Hematopoietic multipotent progenitor cell treated with erythropoietin and hydrocortisone succinate and interleukin-3 and kit ligand, for 15 days (in vitro differentiated cells): ENCODE measurements around the gene CD99L2.
"Not testable (repeated sequence)": the region's sequence is repeated elsewhere in the genome, so short reads cannot be mapped to it uniquely, and the experiment has no call there.

Source experiments
- DNase-seq: peaks from one replicate; pipeline ENCODE4 v3.0.0-alpha.2; 2015; ENCODE audit warnings: low spot score

Gene CD99L2

DNA sequence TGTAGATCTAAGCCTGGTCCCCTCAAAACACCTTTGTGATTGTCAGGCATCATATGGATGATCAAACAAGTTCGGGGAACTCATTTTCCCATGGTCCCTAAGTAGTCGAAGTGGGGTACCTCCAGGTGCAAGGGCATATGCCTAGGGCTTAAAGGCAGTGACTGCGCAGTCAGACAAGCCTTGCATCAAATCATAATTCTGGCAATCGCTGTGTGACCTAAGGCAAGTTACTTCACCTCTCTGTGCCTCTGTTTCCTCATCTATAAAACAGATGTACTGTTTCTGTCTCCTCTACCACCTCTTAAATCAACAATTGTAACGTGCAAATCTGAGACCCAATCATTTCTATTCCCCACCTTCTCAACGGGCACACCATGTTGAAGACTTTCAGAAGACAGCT is 1.8 kb downstream of the CD99L2 start:
- no peak for DNase-seq

DNA sequence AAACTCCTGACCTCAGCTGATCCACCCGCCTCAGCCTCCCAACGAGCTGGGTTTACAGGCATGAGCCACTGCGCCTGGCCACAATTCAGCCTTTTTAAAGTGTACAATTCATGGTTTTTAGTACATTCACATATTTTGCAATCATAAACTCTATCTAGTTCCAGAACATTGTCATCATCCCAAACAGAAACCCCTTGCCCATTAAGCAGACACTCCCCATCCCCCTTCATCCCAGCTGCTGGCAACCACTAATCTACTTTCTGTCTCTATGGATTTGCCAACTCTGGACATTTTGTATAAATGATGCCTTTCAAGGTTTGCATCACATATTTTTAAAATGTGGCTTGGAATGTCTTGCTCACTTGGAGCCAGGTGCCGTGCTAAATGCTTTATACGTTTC is 4.5 kb downstream of the CD99L2 start:
- DNase-seq = no peak

DNA sequence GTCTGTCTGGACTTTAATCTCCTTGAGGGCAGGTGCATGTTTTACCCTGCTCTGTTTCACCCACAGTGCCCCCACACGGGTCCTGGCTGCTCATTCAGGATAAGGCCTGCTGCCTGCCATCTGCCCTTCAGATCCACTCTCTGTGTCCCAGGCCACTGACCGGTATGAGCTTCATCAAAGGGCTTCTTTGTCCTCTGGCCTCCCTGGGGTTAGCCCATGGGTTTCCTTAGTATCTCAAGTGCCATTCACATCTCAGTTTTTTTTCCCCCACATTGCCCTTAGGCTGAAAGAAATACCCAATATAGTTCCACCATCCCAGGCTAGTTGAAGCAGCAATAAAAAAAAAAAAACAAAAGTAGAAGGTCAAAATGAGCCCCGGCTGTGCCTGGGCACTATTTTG is 9.3 kb downstream of the CD99L2 start:
- DNase-seq = no peak

DNA sequence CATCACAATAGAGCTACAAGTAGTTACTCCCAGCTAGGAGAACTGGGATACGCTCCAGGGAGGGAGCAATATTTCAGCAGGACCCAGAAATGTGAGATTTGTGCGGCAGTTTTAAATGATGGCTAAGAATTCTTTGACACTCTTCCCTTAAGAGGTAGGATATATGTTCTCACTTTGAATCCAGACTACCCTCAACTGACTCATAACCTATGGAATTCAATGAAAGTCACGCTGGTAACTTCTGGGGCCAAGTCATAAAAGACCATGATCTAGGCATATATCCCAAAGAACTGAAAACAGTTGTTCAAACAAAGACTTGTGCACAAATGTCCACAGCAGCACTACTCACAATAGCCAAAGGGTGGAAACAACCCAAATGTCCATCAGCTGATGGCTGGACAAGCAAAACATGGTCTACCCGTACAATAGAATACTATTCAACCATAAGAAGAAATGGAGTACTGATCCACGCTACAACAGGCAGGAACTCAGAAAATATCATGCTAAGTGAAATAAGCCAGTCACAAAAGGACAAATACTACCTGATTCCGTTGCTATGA is 10.5 kb downstream of the CD99L2 start:
- DNase-seq = no peak

GRCh38 chrX:150887268-150887667 is 11.2 kb downstream of the CD99L2 start:
- not testable (repeated sequence) for DNase-seq

- DNase-seq = no peak
These were observed 12.1 kb downstream of the CD99L2 start for GRCh38 chrX:150886381-150886780.

DNA sequence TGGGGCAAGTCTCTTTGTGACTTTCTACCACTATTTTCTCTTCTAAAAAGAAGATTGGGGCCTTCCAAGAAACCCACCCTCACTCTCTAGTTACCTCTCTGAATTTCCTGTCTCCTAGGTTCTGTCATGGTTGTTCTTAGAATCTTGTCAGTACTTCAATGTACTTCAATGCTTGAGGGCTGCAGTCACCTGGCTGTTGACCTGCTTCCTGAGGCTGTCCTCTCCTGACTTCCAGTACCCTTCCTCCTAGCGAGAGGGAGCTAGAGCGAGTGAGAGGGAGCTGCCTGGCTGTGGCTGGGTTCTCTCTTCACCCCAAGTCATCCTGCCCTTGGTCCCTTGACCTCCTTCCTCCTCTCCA is 17.7 kb downstream of the CD99L2 start:
- no peak for DNase-seq

- no peak for DNase-seq
These were observed 18.3 kb downstream of the CD99L2 start for GRCh38 chrX:150879855-150880807.

- not testable (repeated sequence) for DNase-seq
These were observed 22.8 kb downstream of the CD99L2 start for GRCh38 chrX:150875621-150876020.

- no peak for DNase-seq
These were observed 24.0 kb downstream of the CD99L2 start for GRCh38 chrX:150874448-150874847.

DNA sequence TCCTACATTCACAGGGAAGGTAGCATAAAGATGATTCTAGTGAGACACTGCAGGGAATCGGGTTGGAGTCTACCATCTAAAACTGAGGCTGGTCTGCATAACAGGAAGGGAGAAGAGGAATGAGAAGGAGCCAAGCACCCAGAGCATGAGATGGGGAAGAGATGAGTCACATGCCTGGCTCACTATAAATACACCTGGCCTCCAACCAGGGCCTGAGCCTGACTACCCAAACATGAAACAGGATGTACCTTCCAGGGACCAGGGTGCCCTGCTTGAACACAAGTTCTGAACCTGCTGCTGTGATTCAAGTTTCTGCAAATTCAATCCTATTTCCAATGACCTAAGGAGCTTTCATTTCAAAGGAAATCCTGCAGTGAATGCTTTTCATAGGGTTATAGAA is 24.9 kb downstream of the CD99L2 start:
- no peak for DNase-seq

- DNase-seq = no peak
These were observed 25.6 kb downstream of the CD99L2 start for GRCh38 chrX:150872773-150873336.

DNA sequence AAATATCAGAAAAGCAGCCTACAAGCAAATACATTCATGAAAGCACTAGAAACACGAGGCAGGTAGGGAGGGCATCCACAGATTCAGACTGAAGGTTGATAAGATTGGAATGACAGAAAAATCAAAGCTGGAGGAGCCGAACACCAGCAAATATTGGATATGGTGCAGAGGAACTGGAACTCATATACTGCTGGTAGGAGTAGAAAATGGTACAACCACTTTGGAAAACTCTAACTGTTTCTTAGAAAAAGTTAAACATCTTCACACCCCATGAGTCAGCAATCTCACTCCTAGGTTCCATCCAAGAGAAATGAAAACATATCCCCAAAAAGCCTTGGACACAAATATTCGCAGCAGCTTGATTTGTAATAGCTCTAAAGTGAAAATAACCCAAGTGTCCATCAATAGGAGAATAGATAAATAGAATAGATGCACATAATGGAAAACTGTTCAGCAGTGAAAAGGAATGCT is 27.1 kb downstream of the CD99L2 start:
- no peak for DNase-seq

- DNase-seq = no peak
These were observed 27.8 kb downstream of the CD99L2 start for GRCh38 chrX:150870487-150871340.

GRCh38 chrX:150870029-150870428 is 28.4 kb downstream of the CD99L2 start:
- no peak for DNase-seq

- DNase-seq = no peak
These were observed 29.0 kb downstream of the CD99L2 start for GRCh38 chrX:150869450-150869849.

GRCh38 chrX:150868625-150869024 is 29.8 kb downstream of the CD99L2 start:
- DNase-seq = no peak

DNA sequence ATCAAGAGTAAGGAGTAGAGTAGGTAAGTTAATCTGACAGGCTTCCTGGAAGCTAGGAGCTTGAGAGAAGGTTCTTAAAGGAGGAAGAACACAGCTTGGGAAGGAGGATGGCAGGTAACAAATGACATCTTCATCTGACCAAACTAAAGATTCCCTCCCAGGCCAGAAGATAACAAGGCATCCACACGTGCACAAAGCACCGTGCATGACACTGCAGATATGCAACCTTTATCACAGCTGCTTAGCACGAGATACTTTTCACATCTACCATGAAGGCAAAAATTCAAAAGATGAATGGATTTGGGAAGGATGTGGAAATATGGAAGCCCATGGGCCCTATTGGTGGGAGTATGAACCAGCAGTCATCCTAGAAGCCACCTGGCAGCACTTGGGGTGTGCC is 34.3 kb downstream of the CD99L2 start:
- no peak for DNase-seq

DNA sequence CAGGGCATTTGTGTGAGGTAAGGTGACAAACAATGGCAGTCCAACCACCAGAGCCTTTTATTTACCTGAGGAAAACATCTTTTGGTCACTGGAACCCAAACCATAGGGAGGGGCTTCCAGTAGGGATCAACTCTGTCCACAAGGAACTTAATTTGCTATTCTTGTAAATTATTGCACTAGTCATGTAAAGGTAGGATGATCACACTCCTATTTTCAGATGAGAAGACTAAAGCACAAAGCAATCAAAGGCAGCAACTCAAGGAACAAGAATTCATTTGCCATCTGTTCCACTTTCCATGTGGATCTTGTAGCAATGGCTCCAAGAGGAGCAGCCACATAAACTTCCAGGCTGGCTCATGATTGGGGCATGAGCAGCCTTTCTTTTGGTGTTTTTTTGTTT is 35.3 kb downstream of the CD99L2 start:
- DNase-seq = no peak

GRCh38 chrX:150857453-150857852 is 41.0 kb downstream of the CD99L2 start:
- DNase-seq = no peak

DNA sequence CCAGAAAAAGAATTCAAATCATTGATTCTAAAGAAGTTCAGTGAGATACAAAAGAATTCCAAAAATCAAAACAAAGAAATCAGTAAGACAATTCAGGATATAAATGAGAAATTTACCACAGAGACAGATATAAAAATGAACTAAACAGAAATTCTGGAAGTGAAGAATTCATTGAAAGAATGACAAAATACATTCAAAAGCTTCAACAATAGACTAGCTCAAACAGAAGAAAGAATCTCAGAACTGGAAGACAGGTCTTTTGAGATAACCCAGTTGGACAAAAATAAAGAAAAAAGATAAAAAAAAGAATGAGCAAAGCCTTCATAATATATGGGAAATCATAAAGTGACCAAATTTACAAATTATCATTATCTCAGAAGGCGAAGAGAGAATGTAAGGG is 41.7 kb downstream of the CD99L2 start:
- no peak for DNase-seq

- DNase-seq = no peak
These were observed 42.4 kb downstream of the CD99L2 start for GRCh38 chrX:150856101-150856500.
